Erythroblast (primary cell): Measurements from ENCODE around the gene FGF14.
"Not testable (repeated sequence)": the region's sequence is repeated elsewhere in the genome, so short reads cannot be mapped to it uniquely, and the experiment has no call there.

Experiments
- GATA1 ChIP-seq: IDR thresholded peaks from 2 replicates; pipeline ENCODE4 v1.6.1; 2011; ENCODE audit warnings: low read depth, mild to moderate bottlenecking, control low read depth, low read length, moderate library complexity
- POLR2A ChIP-seq: IDR thresholded peaks from 2 replicates; pipeline ENCODE4 v1.6.1; 2011; ENCODE audit warnings: mild to moderate bottlenecking, low read length

- not testable (repeated sequence) for TF ChIP-seq POLR2A, GATA1
Observed at GRCh38 chr13:101837778-101838177, 564.1 kb downstream of the FGF14 start.
